ENCODE data around the gene THSD7A. TPM values are rescaled to one million over a fixed set of nuclear protein-coding genes. Genes with fewer than 3 reads are reported as not detected.
A peak's percentile ranks its signal among the peaks of the same experiment; 100 is the strongest.

THSD7A gene
- polyA plus RNA-seq, 1 donor (not counting 4 experiments of a cell fraction or from before 2014, with no cell fraction given): not detected

DNA sequence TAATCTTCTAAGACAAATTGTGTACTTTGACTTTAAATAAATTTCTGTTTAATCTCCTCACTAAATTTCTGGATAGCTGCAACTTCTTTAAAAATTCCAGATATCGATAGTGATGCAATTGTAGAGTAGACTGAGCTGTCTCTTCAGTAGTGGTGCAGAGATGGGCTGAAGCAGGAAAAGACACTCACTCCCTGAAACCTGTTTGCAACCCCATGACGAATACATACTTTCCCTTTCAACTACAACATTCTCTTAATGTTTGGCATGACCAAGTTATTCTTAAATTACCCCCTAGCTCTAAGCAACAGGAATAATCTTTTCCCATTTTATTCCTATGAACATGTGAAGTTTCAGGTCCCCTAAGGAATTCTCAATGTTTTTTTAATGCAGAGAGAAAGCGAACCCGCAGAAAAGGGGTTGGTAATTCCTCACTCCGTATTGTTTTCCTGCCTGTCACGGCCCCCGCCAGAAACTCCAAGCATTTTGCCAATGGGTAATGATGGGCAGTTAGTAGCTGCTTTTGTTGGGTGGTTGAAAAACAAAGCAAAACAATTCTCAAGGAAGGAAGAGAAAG, 1.3 kb downstream of the THSD7A start:
- H3K27me3 ChIP-seq (ENCODE audit: control insufficient read depth, extremely low read depth, insufficient read depth, low read length): peaks cover 21% of the 10 kb centered on the region
- no peak overlapping the region for H2AFZ ChIP-seq (ENCODE audit: control insufficient read depth, low read length)
- peak overlapping the region in 2 of 3 experiments; percentile 1 to 36 for H3K4me3 ChIP-seq (ENCODE audit: control insufficient read depth in 2 of 3, extremely low read depth in 1 of 3, insufficient read depth in 2 of 3, low read depth in 1 of 3, low read length in 3 of 3)
- H3K9me1 ChIP-seq (ENCODE audit: control insufficient read depth, extremely low read depth, insufficient read depth, low read length): no peaks in the 10 kb centered on the region
- H4K20me1 ChIP-seq (ENCODE audit: control insufficient read depth, extremely low read depth, insufficient read depth, low read length): no peaks in the 10 kb centered on the region
- no peak for FAIRE-seq
- H3K4me1 ChIP-seq (ENCODE audit: control insufficient read depth, extremely low read depth, insufficient read depth, low read length): peaks cover 2% of the 10 kb centered on the region
- dilution Hi-C loops (cut with MboI; ENCODE audit: extremely low pct_ligation_motif_present, low sequenced_read_pairs): no loop called here
- no peaks in the 10 kb centered on the region for H3K79me2 ChIP-seq (ENCODE audit: control insufficient read depth, insufficient read depth, low read length)
- H3K9ac ChIP-seq (ENCODE audit: control insufficient read depth, extremely low read depth, insufficient read depth, low read length): no peak overlapping the region
- H3K9me3 ChIP-seq (ENCODE audit: control insufficient read depth, low read depth, low read length): no peaks in the 10 kb centered on the region
- no peak overlapping the region for H3K27ac ChIP-seq (ENCODE audit: control insufficient read depth, insufficient read depth, low read length)
- H3K4me2 ChIP-seq (ENCODE audit: control insufficient read depth, extremely low read depth, insufficient read depth, low read depth, low read length): peak overlapping the region; percentile 68
- H3K36me3 ChIP-seq (ENCODE audit: control insufficient read depth in 2 of 2, extremely low read depth in 1 of 2, insufficient read depth in 2 of 2, low read length in 2 of 2): no peaks in the 10 kb centered on the region
- TF ChIP-seq EZH2 (IDR thresholded peaks at IDR 0.05; ENCODE audit: low read length): no peak
- TF ChIP-seq, protein P1, sequence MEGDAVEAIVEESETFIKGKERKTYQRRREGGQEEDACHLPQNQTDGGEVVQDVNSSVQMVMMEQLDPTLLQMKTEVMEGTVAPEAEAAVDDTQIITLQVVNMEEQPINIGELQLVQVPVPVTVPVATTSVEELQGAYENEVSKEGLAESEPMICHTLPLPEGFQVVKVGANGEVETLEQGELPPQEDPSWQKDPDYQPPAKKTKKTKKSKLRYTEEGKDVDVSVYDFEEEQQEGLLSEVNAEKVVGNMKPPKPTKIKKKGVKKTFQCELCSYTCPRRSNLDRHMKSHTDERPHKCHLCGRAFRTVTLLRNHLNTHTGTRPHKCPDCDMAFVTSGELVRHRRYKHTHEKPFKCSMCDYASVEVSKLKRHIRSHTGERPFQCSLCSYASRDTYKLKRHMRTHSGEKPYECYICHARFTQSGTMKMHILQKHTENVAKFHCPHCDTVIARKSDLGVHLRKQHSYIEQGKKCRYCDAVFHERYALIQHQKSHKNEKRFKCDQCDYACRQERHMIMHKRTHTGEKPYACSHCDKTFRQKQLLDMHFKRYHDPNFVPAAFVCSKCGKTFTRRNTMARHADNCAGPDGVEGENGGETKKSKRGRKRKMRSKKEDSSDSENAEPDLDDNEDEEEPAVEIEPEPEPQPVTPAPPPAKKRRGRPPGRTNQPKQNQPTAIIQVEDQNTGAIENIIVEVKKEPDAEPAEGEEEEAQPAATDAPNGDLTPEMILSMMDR (optimal IDR thresholded peaks at IDR 0.05 in 1 of 3, IDR thresholded peaks at IDR 0.05 in 1 of 3, conservative IDR thresholded peaks at IDR 0.05 in 1 of 3; ENCODE audit: extremely low read depth in 1 of 3, insufficient read depth in 2 of 3, low read length in 3 of 3): no peak
- DNase-seq (ENCODE audit: low read depth, low spot score): no peak

DNA sequence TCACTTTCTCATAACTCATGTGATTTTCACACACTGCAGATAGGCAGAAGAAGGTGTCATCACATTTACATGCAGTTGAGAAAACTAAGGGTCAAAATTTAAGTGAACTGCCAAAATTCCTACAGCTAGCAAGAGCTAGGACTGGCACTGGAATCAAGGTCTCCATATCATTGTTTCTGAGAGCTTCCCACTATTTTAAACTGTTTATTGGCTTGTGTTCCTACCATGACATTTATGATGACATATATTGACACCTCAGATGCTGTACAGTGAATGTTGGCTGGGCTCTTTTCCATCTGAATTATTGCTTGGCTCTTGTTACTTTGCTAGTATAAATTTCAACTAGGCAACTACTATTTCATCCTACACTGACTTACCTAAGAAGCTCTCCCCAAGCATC, 2.0 kb downstream of the THSD7A start:
- H3K4me2 ChIP-seq (ENCODE audit: control insufficient read depth, extremely low read depth, insufficient read depth, low read depth, low read length): no peak overlapping the region
- dilution Hi-C loops (cut with MboI; ENCODE audit: extremely low pct_ligation_motif_present, low sequenced_read_pairs): no loop called here
- FAIRE-seq: no peak

More for the DNA sequence above, 2.0 kb downstream of the THSD7A start:
- no peak overlapping the region for H2AFZ ChIP-seq (ENCODE audit: control insufficient read depth, low read length)
- no peak overlapping the region for H3K27ac ChIP-seq (ENCODE audit: control insufficient read depth, insufficient read depth, low read length)
- peaks cover 21% of the 10 kb centered on the region for H3K27me3 ChIP-seq (ENCODE audit: control insufficient read depth, extremely low read depth, insufficient read depth, low read length)
- no peak for DNase-seq (ENCODE audit: low read depth, low spot score)
- no peaks in the 10 kb centered on the region for H3K9me1 ChIP-seq (ENCODE audit: control insufficient read depth, extremely low read depth, insufficient read depth, low read length)
- H4K20me1 ChIP-seq (ENCODE audit: control insufficient read depth, extremely low read depth, insufficient read depth, low read length): no peaks in the 10 kb centered on the region
- H3K4me1 ChIP-seq (ENCODE audit: control insufficient read depth, extremely low read depth, insufficient read depth, low read length): peaks cover 2% of the 10 kb centered on the region
- no peak overlapping the region for H3K9ac ChIP-seq (ENCODE audit: control insufficient read depth, extremely low read depth, insufficient read depth, low read length)
- no peaks in the 10 kb centered on the region for H3K79me2 ChIP-seq (ENCODE audit: control insufficient read depth, insufficient read depth, low read length)
- no peaks in the 10 kb centered on the region for H3K36me3 ChIP-seq (ENCODE audit: control insufficient read depth in 2 of 2, extremely low read depth in 1 of 2, insufficient read depth in 2 of 2, low read length in 2 of 2)
- H3K4me3 ChIP-seq (ENCODE audit: control insufficient read depth in 2 of 3, extremely low read depth in 1 of 3, insufficient read depth in 2 of 3, low read depth in 1 of 3, low read length in 3 of 3): no peak overlapping the region
- TF ChIP-seq, protein P1 (optimal IDR thresholded peaks at IDR 0.05 in 1 of 3, IDR thresholded peaks at IDR 0.05 in 1 of 3, conservative IDR thresholded peaks at IDR 0.05 in 1 of 3; ENCODE audit: extremely low read depth in 1 of 3, insufficient read depth in 2 of 3, low read length in 3 of 3): no peak
- TF ChIP-seq EZH2 (IDR thresholded peaks at IDR 0.05; ENCODE audit: low read length): no peak
- H3K9me3 ChIP-seq (ENCODE audit: control insufficient read depth, low read depth, low read length): no peaks in the 10 kb centered on the region

All from keratinocyte (primary cell).